Suppressor macrophage (primary cell): ENCODE results near the gene TCAIM.
"Not testable (repeated sequence)": the region's sequence is repeated elsewhere in the genome, so short reads cannot be mapped to it uniquely, and the experiment has no call there.

Experiments
- DNase-seq, 4 experiments: peaks; one replicate each; pipeline ENCODE4 v3.0.0-alpha.2; 2020 to 2022

TCAIM gene

DNA sequence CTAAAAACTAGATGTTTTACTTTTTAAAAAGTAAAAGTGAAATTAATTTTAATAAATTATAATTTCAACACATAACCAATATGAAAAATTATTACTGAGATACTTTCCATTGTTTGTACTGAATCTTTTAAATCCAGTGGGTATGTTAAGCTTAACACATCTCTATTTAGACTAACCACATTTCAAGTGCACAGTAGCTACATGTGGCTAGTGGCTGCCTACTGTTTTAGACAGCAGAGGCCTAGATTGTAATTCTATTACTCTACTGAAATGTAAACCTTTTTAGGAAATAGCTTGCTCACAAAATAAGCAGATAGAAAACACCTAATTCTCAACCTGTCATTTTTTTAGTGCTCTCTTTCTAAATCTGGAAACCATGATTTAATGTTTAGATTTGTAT is 4.9 kb downstream of the TCAIM start:
- DNase-seq = no peak

DNA sequence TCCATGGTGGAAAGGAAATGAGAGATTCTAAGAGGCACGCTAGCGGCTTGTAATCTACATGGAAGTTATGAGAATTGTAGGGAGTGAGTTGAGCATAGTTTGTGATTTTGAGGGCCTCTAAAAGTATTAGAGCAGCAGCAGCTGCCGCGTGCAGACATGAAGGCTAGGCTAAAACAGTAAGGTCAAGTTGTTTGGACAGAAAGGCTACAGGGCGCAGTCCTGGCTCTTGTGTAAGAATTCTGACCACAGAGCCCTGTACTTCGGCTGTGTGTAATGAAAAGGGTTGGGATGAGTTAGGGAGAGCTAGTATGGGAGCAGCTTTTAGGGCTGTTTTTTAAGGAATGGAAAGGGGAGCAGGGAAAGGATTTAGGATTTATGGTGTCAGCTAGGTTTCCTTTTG is 8.0 kb downstream of the TCAIM start:
- not testable (repeated sequence) for DNase-seq

DNA sequence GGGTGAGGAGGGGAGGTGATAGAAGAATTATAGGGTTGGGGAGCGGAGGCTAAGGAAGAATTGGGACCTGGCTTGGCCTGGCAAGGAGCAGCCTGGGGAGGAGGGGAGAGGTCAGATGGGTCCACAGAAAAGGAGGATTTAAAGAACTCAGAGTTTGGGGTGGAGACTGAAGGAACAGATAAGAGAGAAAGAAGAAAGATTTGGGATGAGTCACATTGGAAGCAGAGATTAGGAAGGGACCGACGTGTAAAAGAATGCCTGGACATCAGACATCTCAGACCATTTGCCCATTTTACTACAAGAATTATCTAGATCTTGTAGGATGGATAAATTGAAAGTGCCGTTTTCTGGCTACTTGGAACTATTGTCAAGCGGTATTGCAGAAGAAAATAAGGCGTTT is 10.4 kb downstream of the TCAIM start:
- DNase-seq = no peak

DNA sequence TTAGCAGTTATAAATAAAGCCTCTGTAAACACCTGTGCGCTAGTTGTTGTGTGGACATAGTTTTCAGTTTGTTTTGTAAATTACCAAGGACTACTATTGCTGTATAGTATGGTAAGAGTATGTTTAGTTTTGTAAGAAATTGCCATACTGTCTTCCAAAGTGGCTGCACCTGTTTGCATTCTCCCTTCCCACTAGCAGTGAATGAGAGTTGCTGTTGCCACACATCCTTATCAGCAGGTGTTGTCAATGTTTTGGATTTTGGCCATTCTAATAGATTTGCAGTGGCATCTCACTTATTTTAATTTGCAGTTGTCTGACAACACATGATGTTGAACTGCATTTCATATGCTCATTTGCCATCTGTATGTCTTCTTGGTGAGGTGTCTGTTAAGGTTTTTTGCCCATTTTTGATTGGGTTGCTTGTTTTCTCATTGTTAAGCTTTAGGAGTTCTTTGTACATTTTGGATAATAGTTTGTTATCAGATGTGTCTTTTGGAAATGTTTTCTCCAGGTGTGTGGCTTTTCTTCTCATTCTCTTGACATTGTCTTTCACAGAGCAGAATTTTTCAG is 14.9 kb downstream of the TCAIM start:
- DNase-seq = no peak

DNA sequence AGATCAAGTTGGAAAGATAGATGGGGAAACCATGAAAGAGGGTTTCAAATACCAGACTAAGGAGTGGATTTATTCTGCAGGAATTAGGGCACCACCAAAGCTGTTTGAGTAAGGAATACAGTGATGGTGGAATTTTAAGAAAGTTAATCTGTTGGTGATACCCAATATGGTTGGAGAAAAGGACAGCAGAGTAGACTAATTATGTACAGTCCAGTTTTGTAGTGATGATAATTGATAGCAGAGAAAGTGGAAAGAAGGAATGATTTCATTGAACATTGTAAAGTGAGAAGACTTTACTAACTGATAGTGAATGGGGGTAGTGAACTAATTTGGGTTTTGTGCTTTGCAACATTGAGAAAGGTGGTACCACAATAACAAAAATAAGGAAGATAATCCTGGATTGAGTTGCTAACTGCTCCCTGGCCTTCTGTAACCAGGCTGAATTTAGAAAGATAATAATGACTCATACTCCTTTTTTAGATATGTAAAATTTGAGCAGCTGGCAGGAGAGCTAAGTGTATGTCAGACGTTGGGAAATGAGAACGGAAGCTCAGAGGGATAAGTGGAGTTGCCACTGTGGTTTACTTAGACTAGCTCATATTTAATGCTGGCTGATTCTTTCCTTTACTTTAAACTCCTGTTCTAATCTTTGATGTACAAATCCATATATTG is 16.9 kb downstream of the TCAIM start:
- peak; percentile 41 to 81 (median 66) for DNase-seq

DNA sequence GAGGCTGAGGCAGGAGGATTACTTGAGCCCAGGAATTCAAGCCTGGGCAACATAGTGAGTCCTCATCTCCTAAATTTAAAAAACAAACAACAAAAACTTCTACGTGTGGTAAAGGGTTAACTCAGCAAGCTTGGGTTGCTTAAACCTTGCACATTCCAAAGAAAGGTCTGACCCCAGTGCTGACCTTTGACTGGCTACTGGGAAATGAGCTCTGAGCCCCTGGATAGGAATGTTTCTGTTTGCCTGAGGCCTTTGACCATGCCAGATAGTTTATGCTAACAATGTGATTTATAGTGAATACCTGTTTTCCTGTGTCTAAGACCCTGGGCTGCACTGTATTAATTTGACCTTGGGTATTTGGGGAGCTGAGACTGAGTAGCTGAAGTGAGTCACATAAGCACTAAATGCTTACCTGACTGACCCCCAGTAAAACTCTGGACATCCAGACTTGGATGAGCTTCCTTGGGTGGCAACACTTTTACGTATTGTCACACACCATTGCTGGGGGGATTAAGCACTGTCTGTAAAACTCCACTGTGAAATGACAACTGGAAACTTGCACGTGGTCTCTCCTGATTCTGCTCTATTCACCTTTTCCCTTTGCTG is 20.7 kb downstream of the TCAIM start:
- no peak for DNase-seq

DNA sequence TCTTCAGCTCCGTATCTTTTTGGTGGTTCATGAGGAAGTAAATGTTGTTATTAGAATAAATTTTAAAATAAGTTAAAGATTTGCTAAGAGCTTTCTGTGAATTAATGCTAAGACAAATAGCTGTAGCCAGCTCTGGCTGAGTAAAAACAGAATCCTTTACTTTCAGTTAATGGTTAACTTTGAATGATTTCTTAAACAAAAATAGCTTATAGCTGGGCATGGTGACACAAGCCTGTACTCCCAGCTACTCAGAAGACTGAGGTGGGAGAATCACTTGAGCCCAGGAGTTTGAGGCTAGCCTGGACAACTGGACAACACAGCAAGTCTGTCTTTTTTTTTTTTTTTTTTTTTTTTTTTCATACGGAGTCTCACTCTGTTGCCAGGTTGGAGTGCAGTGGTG is 25.0 kb downstream of the TCAIM start:
- no peak for DNase-seq

DNA sequence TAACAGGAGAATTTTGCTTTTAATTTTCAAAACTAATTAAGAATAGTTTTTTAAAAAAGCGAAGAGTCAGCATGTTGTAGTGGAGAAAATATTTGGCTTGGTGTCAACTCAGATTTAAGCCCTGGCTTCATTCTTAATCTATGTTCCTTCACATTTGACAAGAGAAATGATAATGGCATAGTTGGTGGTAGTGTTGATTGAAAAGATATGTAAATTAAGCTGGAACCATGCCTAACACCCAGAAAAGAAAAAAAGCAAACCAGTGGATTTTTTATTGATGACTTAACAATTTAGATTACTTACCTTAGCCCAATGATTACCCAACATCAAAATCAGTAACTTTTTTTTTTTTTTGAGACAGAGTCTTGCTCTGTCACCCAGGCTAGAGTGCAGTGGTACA is 27.4 kb downstream of the TCAIM start:
- DNase-seq = no peak

DNA sequence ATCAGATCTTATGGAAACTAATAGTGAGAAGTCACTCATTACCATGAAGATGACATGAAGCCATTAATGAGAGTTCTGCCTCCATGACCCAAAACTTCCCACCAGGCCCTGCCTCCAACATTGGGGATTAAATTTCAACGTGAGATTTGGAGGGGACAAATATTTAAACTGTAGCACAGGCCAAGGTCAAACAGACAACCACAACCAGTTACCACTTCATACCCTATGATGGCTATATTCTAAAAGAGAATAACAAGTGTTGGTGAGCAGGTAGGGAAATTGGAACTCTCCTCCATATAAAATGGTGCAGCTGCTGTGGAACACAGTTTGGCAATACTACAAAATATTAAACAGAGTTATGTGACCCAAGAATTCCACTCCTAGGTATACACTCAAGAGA is 36.9 kb downstream of the TCAIM start:
- DNase-seq = no peak

DNA sequence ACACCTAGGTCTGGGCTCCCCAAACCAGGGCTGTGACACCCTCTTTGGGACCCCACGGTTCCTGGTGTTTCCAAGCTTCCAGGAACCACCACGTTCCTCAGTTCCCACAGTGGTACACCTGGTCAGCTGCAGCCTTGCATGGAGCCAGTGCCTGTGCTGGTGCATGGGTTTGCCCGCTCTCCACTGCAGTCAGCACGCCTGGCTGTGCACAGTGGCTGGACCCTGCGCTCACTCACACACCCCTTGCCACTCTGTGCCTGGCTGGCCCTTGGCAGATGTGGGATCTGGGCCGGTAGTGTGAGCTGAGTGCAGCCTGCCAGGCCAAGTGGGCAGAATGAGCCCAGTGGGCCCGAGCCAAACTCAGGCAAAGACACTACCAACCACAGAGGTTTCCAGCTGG is 48.8 kb downstream of the TCAIM start:
- no peak for DNase-seq

DNA sequence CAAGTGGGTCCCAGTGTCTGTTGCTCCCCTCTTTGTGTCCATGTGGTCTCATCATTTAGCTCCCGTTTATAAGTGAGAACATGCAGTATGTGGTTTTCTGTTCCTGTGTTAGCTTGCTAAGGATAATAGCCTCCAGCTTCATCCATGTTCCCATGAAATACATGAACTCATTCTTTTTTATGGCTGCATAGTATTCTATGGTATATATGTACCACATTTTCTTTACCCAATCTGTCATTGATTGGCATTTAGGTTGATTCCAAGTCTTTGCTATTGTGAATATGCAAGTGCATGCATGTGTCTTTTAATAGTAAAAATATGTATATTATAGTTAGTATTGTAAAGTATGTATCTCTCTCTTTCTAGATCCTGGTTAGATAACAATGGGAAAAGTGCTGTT is 53.9 kb downstream of the TCAIM start:
- DNase-seq = no peak

DNA sequence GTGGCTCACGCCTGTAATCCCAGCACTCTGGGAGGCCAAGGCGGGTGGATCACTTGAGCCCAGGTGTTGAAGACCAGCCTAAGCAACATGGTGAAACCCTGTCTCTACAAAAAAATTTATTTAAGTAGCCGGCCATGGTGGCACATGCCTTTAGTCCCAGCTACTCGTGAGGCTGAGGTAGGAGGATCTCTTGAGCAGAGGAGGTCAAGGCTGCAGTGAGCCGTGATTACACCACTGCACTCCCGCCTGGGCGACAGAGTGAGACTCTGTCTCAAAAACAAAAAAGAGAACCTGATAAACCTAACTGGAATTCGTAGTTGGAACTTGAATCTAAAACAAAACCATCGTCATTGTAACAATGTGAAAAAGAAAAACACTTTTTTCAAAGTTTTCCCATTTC is 57.1 kb downstream of the TCAIM start:
- DNase-seq = no peak

DNA sequence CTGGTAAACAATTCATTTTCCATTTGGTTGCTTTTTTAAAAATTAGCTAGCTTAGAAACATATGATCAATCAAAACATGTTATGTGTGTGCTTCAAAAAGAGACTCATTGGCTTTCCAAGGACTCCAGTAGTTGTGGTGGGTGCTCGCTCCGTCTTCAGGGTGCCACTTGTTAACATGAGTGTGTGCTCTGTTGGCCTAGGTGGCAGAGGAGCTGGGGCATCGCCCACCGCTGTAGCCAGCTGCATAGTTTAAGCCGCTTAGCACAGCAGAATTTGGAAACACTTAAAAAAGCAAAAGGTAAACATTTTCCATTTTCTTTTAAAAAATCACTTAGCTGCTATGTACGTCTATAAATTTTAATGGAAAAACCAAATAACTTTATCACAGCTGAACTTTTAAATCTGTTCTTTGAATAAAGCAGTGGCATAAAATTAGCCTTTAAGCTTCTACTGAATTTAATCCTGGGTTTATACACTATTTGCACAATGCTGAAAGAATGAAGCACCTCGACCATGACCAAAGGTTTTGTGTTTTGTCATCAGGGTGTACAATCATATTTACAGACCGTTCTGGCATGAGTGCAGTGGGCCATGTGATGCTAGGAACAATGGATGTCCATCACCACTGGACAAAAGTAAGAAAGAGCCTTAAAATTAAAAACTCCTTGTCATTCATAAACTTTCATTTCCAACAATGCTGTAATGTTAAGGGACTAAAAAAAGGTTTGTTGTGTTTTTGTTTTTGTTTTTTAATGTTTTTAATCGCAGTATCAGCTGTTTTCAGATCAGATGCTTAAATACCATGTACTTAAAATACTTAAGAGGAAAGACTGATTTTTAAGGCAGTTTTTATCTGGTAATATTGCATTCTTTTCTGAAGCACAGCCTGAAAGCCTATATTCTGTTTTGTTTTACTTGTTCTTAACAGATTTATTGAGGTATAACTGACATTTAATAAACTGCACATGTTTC is 57.9 kb downstream of the TCAIM start:
- DNase-seq = no peak

DNA sequence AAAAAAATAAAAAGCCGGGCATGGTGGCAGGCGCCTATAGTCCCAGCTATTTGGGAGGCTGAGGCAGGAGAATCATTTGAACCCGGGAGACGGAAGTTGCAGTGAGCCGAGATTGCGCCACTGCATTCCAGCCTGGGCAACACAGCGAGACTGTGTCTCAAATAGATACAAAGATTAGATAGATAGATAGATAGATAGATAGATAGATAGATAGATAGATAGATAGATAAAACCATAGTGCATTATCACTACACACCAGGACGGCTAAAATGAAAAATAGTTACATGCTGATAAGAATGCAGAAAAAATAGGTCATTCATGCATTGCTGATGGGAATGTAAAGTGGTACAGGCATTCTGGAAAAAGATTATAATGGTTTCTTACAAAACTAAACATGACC is 59.7 kb downstream of the TCAIM start:
- not testable (repeated sequence) for DNase-seq

DNA sequence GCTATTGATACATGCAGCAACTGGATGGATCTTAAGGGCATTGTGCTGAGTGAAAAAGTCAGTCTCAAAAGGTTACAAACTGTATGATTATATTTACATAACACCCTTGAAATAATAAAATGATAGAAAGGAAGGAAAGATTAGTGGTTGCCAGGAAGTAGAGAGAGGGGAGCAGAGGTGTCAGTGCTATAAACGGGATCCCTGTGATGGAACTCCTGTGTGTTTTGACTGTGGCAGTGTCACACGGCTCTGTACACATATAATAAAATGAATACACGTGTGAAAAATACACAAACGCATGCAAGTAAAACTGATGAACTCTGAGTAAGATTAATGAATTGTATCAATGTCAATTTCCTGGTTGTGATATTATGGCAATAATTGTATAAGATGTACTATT is 60.3 kb downstream of the TCAIM start:
- DNase-seq = no peak

DNA sequence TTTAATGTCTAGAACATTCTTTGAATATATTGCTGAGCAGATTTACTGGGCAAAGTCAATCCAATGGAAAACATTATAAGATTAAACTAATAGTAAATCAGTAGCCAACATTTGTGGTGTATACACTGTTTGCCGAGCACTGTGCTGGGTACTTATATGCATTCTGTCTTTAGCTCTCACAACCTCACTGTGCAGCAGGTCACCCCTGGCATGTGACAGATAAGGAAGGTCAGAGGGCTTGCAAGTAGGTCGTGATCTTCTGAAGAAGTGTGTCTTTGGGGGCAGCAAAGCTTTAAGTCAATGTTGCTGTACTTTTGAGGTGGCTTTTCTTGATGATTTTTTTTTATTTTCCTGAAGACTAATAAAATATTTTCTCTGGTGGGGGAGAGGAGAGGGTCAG is 62.2 kb downstream of the TCAIM start:
- DNase-seq = no peak

DNA sequence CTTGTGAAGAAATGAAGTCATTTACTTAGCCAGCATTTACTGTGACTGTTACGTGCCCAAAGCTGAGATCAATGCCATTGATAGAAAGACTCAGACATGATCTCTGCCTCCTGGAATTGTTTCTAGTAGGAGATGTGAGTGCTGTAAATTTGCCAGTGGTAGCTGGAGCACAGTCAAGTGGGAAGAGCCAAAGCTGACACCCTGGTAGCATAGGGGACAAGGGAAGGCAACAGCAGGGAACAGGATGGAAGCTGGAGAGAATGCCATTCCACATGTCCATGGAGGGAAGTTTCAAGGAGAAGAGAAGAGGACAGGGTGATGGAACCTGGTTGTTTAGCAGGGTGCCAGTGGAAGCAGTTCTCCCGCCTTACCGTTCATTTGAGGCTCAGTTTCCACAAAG is 64.0 kb downstream of the TCAIM start:
- DNase-seq = no peak

DNA sequence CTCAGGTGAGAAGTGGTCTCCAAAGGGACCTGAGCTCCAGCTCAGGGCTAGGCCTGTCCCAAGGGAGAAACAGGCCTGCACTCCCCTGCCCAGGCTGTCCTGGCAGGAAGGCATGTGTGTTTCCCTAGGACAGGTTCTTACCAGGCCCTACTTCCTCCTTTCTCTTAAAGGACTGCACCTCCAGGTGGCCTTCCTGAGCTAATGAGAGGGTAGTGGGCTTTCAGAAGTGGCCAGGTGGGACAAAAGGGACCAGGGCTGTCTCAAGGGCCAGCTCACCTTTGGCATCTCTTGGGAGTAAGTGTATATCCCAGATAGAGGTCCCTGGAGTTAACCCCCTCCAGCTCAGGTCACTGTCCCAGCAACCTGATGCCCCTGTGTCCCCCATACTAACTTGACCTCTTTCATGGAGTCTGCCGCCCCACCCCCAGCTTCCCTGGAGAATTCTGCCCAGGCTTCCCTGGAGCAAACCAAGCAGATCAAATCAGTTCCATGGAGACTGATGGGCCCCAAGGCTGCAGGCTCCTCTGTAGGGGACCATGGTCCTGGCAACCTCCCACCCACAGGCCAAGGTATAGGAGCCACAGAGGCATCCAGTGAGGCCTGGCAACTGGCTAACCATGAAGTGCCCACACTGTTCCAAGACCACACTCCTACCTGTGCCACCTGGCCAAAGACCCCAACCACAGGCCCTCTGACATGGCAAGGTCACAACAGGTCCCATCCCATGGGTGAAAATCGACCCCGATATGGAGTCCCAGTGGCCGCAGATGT is 71.3 kb downstream of the TCAIM start:
- no peak for DNase-seq

DNA sequence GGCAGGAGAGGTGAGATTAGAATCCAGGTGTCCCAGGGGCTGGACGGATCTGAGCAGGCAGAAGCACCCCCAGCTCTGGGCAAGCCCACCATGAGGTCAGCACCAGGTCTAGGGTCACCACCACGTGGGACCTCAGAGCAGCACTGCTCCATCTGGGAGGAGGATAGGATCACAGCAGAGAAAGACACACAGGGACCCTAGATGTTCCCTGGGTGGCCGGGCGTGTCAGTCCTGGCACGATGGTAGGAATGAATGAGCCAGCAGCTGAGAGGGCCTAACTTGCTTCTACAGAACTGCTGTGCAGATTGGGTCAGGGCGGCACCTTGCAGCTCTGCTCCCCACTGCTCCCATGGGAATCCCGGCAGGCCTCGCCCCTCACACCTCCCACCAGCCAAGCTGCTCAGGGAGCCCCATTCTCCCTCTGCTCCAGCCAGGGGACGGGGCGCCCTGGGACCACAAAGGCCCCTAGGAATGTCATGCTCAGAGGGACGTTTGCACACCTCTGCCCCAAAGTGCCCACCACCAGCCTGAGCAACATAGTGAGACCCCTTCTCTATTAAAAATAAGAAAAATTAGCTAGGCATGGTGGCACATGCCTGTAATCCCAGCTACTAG is 72.6 kb downstream of the TCAIM start:
- DNase-seq = no peak

DNA sequence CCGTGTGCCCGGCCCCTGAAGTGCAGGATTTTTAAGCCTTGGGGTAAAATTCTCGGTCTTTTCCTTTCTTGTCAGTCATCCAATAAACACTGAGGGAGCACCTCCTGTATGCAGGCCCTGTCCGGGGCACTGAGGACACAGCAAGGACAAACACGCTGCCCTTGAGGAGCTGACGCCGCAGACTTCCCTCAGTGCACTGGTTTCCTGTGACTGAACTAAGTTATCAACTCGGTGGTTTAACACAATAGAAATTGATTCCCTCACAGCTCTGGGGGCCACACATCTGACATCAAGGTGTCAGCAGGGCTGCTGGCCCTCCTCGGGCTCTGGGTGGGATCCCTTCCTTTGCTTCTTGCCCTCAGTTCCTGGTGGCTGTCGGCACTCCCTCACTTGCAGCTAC is 73.8 kb downstream of the TCAIM start:
- DNase-seq = no peak

DNA sequence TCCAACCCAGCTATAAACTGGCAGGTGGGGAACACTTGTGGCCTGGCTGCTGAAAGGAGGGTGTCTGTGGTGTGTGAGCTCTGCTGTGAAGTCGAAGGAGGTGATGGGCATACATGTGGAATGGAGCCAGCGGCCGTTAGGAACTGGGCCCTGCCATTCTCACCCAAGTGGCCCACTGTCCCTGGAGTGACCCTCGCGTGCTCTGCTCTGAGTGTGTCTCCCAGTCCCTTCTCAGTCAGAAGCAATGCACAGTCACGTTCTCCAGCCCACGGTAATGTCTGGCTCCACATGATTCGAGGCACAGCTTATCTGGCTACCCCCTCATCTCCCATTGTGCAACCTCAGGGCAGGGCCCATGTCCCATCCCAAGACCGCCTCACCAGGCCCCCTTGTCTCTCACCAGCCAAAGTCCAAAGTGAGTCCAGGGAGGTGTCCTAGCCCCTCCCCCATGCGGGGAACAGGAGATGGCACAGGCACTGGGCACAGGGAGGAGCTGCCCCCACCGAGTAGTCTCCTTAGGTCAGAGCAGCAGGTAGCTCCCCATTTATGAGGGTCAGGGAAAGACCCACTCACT is 76.0 kb downstream of the TCAIM start:
- DNase-seq = no peak

DNA sequence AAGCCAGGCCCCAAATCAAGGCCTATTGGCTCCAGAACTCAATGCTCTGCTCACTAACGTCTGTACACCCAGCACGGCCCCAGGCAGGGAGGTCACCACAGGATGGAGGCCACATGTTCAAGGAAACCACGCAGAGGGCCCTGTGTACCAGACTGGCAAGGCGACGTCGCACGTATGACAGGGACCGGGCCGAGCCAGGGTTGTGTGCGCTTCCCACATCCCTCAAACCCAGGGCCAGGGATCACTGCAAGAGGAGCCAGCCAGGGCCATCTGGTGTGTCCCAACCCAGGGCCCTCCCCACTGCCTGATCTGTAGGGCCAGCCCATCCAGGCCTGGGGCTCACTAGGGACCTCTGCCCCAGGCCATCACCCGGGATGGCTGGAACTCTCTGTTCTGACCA is 76.9 kb downstream of the TCAIM start:
- no peak for DNase-seq
